GM18508 (cell line): ENCODE measurements around the gene EPS15.

ENCODE experiments used
- ATAC-seq: cut with Tn5 transposase; IDR thresholded peaks from one replicate; pipeline ENCODE4 v1.9.1; 2021; ENCODE audit warnings: moderate number of reproducible peaks; ENCODE audit not compliant: insufficient read depth, unreplicated experiment

EPS15 gene

DNA sequence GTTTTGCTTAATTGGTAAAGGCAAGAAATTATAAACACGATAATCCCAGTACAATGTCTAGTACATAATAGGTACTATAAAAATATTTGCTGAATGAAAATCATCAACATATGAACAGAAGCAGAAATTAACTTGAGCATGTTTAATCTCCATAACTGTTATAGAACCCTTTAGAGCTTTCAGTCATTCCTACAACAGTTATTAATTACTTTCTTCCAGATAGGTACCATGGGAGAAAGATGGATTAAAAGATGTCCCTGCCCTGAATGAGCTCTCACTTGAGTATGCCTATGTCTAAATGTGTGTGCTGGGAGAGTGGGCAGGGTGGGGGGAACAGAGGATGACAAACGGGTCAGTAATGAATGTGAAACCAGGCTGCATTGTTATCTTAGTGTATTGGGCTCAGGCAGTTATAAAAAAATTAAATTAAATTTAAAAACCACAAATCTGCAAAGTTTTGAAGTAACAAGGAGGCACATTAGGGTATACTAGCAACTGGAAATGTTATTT lies 2.4 kb downstream of the EPS15 start:
- no peak for ATAC-seq

DNA sequence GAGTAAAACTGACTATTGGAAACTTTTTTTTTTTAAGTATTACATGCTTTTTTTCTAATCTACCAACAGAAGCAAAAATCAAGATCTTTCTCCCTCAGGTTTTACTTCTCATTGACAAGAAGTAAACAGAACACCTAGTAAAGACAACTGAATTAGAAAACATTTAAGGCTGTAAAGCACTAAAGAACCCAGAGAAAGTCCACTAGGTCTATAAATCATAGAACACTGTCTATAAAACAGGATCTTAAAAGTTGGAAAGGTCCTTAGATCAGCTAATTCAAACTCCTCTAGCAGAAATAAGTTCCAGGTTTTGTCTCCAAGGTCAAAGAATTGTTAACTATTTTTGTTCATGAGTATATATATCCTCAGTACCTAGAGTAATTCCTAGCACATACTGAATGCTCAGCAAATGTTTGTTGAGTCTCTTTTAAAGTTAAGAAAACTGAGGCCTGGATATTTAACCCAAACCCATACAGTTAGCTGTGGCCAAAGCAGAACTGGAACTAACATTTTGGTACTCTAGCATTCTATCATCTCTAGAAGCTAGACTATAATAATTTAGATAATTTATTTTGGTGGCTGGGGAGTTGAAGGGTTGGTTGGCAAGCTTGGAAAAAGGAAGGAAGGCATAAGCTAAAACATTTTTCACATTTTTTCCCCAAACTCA lies 3.0 kb downstream of the EPS15 start:
- ATAC-seq = no peak

DNA sequence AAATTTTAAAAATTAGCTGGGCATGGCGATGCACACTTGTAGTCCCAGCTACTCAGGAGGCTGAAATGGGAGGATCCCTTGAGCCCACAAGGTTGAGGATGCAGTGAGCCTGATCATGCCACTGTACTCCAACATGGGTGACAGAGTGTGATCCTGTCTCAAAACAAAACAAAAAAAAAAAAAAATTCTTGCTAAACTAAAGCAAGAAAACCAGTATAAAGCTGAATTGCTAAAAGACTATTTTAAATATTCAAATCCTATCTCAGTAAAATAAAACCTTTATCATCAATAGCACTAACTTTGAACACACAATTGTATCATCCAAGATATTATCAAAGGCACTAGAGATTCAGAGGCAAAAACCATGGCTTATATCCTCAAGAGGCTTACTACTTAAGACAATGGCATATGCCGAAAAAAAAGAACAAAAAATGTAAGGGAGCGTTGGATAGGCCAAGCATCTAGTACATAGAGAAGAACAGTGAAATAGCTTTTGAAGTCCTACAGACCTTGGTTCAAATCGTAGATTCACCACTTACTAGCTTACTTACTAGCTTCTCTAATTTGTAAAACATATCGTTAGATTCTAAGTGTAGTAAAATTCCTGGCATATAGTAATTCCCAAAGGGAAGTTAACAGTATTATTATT lies 3.6 kb downstream of the EPS15 start:
- ATAC-seq = no peak

DNA sequence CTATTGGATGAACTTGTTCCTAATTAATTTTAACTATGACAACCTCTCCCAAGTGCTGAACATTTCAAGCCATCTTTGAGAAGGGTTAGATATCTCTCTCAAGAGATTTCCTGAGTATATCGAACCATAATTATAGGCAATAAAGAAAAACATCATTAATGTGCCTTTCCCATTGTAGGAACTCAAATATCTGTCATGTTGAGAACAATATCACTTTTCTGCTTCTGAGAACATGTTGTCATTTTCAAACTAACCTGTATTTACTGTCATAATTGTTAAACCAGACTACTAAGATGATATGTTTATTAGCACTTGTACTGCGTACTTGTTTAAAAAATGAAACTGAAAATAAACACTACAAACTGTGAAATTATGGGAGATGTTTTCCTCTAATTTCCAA lies 4.3 kb downstream of the EPS15 start:
- no peak for ATAC-seq

DNA sequence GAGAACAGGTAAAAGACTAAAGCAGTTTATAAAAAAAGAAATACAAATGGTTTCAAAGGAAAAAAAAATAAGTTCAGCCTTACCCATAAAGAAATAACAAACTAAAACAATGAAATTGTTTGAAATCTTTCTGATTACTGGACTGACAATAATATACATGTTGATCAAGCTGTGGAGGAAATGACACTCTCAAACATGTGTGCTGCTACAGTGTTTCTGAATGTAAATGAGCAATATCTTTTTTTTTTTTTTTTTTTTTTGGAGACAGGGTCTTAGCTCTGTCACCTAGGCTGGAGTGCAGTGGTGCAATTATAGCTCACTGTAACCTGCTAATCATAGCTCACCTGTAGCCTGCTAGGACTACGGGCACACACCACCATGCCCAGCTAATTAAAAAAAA lies 6.5 kb downstream of the EPS15 start:
- no peak for ATAC-seq

DNA sequence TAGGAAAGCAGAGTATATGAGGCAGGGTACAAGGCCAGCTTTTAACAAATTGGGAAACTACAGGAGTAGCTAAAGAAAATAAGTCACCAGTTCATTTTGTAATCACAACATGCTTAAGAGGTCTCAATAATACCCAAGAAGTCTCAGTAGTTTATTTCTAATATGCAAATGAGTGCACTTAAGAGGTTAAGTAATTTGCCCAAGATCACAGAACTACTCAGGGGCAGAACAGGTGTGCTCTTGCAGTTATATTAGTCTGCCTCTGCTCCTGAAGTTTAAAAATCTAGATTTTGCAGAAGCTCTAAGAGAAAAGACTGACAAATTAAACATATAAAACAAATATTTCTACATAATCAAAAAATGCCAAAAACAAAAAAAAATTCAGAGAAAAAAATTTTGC lies 6.9 kb downstream of the EPS15 start:
- ATAC-seq = no peak

DNA sequence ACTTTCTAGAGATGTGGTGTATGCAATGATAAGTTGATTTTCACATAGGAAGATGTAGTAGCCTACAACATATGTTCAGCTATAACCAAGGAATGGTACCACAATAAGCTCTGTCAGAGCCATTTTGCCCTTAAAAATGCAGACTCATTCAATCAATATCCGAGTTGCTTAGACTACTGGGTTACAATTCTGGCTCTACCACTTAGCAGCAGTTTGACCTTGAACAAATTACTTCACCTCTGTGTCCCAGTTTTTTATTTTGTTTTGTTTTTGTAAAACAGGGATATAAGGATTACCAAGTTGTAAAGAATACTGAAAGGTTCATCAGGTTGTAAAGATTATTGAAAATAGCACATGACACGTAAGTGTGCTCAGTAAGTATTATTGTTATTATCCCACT lies 9.3 kb downstream of the EPS15 start:
- no peak for ATAC-seq

DNA sequence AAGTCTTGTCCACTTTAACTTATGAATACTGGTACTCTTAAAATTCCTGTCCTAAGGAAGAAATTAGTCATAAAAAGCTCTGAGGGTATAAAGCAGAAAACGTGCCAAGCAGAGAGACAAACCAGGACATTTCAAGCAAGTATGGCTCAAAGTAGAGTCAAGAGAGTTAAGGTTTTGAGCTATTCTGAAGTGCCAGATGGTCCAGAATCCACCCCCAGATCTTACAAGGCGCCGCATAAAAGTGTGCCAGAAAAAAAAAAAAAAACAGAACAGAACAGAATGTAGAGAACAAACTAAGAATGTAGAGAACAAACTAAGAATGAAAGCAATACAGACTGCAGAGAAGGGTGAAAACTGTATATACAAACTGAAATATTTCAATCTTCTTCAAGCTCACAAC lies 12.5 kb downstream of the EPS15 start:
- no peak for ATAC-seq

DNA sequence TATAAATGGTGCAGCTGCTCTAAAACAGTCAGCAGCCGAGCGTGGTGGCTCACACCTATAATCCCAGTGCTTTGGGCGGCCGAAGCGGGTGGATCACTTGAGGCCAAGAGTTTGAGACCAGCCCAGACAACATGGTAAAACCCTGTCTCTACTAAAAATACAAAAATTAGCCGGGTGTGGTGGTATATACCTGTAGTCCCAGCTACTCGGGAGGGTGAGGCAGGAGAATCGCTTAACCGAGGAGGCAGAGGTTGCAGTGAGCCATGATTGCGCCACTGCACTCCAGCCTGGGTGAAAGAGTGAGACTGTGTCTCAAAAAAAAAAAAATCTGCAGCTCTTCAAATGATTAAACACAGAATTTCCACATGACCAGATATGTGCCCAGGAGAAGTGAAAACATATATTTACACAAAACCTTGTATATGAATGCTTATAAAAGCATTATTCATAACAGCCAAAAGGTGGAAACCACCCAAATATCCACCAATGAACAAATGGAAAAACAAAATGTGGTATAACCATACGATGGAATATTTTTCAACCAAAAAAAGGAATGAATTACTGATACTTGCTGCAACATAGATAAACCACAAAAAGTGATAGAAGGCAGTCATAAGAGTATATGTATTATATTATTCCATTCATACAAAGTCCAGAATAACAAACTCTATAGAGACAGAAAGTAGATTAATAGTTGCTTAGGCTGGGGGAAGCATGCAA lies 14.1 kb downstream of the EPS15 start:
- ATAC-seq = peak; percentile 42

DNA sequence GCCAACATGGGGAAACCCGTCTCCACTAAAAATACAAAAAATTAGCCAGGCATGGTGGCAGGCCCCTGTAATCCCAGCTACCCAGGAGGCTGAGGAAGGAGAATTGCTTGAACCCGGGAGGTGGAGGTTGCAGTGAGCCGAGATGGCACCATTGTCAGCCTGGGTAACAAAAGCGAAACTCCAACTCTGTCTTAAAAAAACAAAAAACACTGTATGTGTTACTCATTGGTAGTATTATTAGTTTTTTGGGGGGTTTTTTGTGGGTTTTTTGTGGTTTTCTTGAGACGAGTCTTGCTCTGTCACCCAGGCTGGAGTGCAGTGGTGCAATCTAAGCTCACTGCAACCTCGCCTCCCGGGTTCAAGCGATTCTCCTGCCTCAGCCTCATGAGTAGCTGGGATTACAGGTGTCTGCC lies 17.8 kb downstream of the EPS15 start:
- peak; percentile 38 for ATAC-seq

DNA sequence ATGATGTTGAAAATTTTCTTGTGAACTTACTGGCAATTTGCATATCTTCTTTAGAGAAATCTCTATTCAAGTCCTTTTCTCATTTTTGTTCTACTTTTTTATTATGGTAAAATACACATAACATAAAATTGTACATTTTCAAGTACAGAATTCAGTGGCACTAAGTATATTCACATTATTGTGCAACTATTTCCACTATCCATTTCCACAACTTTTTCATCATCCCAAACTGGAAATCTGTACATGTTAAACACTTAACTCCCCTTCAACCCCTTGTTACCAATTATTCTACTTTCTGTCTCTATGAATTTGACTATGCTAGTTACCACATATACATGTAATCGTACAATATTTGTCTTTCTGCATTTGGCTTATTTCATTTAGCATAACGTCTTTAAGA lies 19.4 kb downstream of the EPS15 start:
- no peak for ATAC-seq

DNA sequence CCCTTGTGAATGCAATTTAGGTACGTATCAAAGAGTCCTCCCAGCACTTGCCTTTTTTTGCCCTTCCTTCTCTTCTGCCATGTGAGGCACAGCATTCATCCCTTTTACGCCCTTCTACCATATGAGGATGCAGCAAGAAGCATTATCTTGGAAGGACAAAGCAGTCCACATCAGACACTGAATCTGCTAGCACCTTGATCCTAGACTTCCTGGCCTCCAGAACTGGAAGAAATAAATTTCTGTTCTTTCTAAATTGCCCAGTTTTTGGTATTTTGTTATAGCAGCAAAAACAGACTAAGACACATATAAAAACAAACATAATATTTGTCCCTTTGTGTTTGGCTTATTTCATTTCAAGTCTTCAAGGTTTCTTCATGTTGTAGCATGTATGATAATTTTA lies 20.1 kb downstream of the EPS15 start:
- ATAC-seq = no peak

DNA sequence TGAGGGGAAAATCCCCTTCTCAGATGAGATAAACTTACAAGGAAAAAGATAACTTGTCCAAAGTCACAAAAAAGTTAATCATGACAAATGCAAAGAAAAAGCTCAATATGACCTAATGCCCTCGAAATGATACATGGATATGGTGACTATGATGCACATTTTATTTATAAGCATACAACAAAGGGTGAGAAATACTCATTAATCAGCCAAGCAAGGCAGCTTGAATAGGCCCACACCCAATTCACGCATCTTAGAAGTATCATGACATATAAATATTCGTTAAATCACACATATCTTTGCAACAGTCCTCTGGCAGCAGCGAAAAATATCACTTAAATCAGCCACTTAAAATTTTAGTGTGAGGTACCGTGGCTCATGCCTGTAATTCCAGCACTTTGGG lies 21.7 kb downstream of the EPS15 start:
- ATAC-seq = no peak

DNA sequence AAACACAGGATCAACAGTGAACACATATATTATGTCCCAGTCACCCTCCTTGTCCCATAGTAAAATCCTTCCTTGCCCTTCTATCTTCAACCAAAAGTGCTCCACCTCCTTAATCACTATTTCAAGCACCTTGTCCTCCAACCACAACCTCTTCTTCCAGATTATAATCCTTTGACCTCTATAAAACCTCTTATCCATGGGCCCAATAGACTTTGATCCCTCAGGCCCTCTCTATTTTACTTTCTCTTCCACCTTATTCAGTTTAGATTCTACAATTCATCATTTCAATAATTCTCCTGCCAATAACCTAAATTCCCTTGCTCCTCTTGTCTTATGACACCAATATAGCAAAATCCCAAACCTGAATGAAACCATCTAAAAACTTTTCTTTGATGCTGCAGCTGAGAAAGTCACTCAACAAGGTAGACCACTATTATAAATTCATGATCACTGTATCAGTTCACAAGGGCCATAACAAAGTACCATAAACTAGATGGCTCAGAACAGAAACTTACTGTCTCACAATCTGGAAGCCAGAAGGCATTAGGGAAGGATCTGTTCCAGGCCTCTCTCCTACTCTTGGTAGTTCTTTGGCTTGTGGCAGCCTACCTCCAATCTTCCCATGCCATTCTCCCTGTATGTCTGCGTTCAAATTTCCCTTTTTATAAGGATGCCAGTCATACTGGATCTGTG lies 24.8 kb downstream of the EPS15 start:
- ATAC-seq = no peak

DNA sequence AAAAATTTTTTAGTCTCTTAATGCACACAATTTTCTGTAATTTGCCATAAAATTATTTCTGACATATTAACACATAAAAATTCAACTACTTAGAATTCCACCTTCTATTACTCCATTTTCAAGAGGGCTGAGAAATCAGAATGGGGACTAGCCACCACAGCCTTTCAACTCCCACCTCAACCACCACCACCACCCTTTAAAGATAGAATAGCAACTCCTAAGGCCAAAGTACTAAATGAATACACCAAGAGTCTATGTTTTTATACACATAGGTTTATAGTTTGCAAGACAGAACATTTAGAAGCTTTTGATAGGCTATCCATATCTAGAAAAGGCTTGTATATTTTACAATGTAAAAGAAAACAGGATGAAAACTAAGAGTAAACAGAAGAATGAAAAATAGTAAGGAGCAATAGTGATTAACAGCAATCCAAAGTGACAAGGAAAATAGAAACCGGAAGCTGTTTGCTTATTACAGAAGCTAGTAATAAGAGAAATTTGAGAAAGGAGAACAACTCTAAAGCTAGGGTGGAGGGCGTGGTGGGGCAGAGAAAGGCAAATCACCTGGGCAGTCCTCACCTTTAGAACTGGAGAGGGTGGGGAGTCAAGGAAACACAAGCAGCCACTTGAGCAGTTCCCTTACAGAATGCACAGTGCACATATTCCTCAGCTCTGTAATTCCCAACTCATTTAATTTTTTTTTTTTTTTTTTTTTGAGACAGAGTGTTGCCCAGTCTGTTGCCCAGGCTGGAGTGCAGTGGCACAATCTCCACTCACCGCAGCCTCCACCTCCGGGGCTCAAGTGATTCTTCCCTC lies 27.7 kb downstream of the EPS15 start:
- no peak for ATAC-seq

DNA sequence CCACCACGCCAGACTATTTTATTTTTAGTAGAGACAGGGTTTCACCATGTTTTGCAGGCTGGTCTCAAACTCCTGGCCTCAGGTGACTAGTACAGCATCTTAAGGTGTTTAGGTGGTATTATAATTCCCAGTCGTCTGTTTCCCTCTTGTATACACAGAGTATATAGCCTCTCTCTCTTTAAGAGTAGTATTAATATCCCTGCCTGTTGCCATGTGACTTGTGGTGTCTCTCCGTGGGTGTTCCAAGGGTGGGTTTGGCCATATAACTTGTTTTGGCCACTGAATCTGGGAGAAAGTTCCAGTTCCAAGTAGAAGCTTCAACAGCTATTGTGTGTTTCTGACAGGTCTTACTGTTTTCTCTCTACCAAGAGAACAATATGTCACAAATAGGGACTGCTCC lies 29.6 kb downstream of the EPS15 start:
- ATAC-seq = no peak

DNA sequence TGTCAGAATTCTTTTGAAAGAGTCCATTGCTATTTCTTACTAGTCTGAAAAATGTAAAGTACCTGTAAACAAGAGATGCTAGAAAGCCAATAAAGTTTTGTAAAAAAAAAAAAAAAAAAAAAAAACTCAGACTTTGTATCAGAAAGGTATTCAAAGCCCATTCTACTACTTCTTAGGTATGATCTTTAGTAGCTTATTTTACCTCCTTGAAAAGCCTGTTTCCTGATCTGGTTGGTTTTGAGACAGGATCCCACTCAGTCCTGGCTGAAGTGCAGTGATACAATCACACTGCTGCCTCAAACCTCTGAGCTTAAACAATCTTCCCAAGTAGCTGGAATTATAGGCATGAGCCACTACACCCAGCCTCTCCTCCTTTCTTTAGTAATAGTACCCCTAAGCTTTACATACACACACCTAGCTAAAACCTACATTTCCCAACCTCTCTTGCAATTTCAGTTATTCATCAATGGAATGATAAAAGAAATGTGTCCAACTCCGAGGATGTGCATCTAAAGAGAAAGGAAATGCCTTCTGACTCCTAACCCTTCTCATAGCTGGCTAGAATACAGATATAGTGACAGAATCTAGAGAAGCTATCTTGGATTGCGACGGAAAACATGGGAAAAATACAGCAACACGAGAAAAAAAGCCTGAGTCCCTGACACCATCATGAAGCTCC lies 30.6 kb downstream of the EPS15 start:
- ATAC-seq = no peak

DNA sequence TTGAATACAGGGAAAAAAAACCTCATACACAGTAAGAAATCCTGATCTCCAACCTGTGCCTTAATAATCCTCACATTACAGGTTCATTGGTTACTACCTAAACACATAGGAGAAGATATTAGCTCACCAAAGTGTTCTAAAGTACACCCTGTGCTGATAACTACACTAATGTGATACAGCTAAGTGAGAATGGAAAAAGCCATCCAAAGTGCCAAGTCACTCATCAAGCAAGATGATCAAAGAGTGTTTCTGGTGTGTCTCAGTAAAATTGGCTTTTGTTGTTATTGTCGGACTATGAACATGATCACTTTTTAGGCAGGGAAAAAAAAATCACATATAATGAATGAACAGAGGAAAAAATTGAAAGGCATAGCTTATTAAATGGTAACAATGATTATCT lies 31.4 kb downstream of the EPS15 start:
- ATAC-seq = no peak

DNA sequence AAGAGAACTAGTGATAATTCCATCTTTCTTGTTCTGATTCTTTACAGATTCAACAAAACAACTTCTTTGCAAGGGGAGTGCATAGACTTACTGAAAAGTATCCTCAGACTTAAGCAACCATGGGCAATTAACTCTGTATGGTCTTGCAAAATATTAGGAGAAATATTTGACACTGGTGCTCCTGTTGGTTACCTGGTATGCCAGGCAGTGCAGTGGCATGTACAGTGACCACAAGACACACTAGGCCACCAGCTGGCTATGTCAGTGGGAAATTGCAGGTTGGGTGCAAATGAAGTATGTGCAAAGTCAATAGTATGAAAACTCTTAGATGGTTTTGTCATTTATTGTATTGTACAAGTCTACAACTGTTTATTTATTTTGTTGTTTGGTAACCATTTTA lies 34.5 kb downstream of the EPS15 start:
- ATAC-seq = no peak

DNA sequence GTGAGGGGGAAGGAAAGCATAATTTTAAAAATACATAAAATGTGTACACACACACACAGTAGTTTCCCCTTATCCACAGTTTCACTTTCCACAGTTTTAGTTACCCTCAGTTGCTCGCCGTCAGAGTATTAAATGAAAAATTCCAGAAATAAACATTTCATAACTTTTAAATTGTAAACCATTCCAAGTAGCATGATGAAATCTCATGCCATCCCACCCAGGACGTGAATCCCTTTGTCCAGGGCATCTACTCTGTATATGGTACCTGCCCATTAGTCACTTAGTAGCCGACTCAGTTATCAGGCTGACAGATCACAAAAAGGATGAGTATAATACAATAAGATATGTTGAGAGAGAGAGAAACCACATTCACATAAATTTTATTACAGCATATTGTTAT lies 36.2 kb downstream of the EPS15 start:
- ATAC-seq = no peak
